Endothelial cell of umbilical vein (primary cell): ENCODE measurements around the gene MMP8.

Source experiments
- FOS ChIP-seq: IDR thresholded peaks from 2 replicates; pipeline ENCODE4 v1.6.1; 2011; ENCODE audit warnings: mild to moderate bottlenecking, low read length, moderate library complexity, borderline replicate concordance; ENCODE audit not compliant: insufficient read depth
- MYC ChIP-seq: IDR thresholded peaks from one replicate; pipeline ENCODE4 v1.6.1; 2011; ENCODE audit warnings: mild to moderate bottlenecking, low read depth, low read length
- POLR2A ChIP-seq: IDR thresholded peaks from 2 replicates; pipeline ENCODE4 v1.6.1; 2012; ENCODE audit warnings: low read depth, mild to moderate bottlenecking, control low read depth, low read length
- POLR2AphosphoS5 ChIP-seq: IDR thresholded peaks from 2 replicates; pipeline ENCODE4 v1.6.1; 2012; ENCODE audit warnings: low read depth, mild to moderate bottlenecking, control low read depth, low read length, moderate library complexity; ENCODE audit not compliant: insufficient read depth
- TF ChIP-seq, protein P1 (sequence below), 2 donors: IDR thresholded peaks; 1 replicate in 1 of 2; 2 replicates in 1 of 2; pipeline ENCODE4 v1.5.1; 2011; ENCODE audit warnings: low read length in 2 of 2, mild to moderate bottlenecking in 2 of 2, moderate library complexity in 2 of 2, control low read depth in 1 of 2, inconsistent platforms in 1 of 2, low read depth in 1 of 2; ENCODE audit not compliant: insufficient read depth in 1 of 2; ENCODE audit errors: extremely low read depth in 1 of 2

DNA sequence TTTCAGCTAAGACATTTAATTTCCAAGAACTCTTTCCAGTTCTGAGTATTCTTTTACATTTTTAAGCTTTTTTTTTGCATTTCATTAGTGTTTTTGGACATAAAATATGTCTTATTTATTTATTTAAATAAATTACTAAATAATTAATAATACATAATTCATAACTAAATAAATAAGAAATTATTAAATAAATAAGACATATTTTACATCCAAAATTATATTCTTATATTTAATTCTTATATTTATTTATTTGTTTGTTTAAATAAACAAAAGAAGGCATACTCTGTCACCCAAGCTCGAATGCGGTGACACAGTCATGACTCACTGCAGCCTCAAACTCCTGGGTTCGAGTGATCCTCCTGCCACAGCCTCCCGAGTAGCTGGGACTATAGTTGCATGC lies 16.1 kb downstream of the MMP8 start:
- TF ChIP-seq, protein P1, sequence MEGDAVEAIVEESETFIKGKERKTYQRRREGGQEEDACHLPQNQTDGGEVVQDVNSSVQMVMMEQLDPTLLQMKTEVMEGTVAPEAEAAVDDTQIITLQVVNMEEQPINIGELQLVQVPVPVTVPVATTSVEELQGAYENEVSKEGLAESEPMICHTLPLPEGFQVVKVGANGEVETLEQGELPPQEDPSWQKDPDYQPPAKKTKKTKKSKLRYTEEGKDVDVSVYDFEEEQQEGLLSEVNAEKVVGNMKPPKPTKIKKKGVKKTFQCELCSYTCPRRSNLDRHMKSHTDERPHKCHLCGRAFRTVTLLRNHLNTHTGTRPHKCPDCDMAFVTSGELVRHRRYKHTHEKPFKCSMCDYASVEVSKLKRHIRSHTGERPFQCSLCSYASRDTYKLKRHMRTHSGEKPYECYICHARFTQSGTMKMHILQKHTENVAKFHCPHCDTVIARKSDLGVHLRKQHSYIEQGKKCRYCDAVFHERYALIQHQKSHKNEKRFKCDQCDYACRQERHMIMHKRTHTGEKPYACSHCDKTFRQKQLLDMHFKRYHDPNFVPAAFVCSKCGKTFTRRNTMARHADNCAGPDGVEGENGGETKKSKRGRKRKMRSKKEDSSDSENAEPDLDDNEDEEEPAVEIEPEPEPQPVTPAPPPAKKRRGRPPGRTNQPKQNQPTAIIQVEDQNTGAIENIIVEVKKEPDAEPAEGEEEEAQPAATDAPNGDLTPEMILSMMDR (IDR thresholded peaks at IDR 0.05; ENCODE audit: extremely low read depth in 1 of 2, insufficient read depth in 1 of 2, low read depth in 1 of 2, low read length in 2 of 2) = no peak
- no peak for TF ChIP-seq FOS
- TF ChIP-seq POLR2AphosphoS5 = no peak
- TF ChIP-seq POLR2A = no peak
- TF ChIP-seq MYC = no peak
